GM19467 (cell line): Measurements from ENCODE around the gene ZC3H15.
"Not testable (repeated sequence)": the region's sequence is repeated elsewhere in the genome, so short reads cannot be mapped to it uniquely, and the experiment has no call there.

Experiments used
- ATAC-seq: cut with Tn5 transposase; IDR thresholded peaks from one replicate; pipeline ENCODE4 v1.9.1; 2021; ENCODE audit warnings: mild to moderate bottlenecking, moderate library complexity; ENCODE audit not compliant: unreplicated experiment

ZC3H15 gene

GRCh38 chr2:186493564-186494085 is 7.6 kb downstream of the ZC3H15 start:
- no peak for ATAC-seq

GRCh38 chr2:186496401-186496800 is 10.3 kb downstream of the ZC3H15 start:
- no peak for ATAC-seq

GRCh38 chr2:186497928-186498327 is 11.9 kb downstream of the ZC3H15 start:
- ATAC-seq, result no peak

GRCh38 chr2:186498834-186499233 is 12.8 kb downstream of the ZC3H15 start:
- ATAC-seq, result no peak

GRCh38 chr2:186503827-186504606 is 18.0 kb downstream of the ZC3H15 start:
- ATAC-seq, result peak; percentile 53

- ATAC-seq, result no peak
Measured at GRCh38 chr2:186508263-186508662, 22.2 kb downstream of the ZC3H15 start.

- ATAC-seq, result no peak
Measured at GRCh38 chr2:186515376-186515775, 29.3 kb downstream of the ZC3H15 start.

GRCh38 chr2:186516396-186516795 is 30.3 kb downstream of the ZC3H15 start:
- no peak for ATAC-seq

GRCh38 chr2:186517090-186517489 is 31.0 kb downstream of the ZC3H15 start:
- ATAC-seq, result no peak

GRCh38 chr2:186518291-186518690 is 32.2 kb downstream of the ZC3H15 start:
- ATAC-seq, result no peak

- ATAC-seq, result no peak
Measured at GRCh38 chr2:186518945-186519344, 32.9 kb downstream of the ZC3H15 start.

GRCh38 chr2:186521570-186522153 is 35.6 kb downstream of the ZC3H15 start:
- ATAC-seq, result not testable (repeated sequence)

GRCh38 chr2:186522450-186522849 is 36.4 kb downstream of the ZC3H15 start:
- ATAC-seq, result no peak

GRCh38 chr2:186523791-186524190 is 37.7 kb downstream of the ZC3H15 start:
- no peak for ATAC-seq

- no peak for ATAC-seq
Measured at GRCh38 chr2:186526281-186526680, 40.2 kb downstream of the ZC3H15 start.

GRCh38 chr2:186530314-186530713 is 44.3 kb downstream of the ZC3H15 start:
- ATAC-seq, result no peak

GRCh38 chr2:186531257-186531775 is 45.3 kb downstream of the ZC3H15 start:
- no peak for ATAC-seq

- ATAC-seq, result no peak
Measured at GRCh38 chr2:186532891-186533290, 46.8 kb downstream of the ZC3H15 start.

- no peak for ATAC-seq
Measured at GRCh38 chr2:186533717-186534116, 47.7 kb downstream of the ZC3H15 start.

GRCh38 chr2:186534406-186534805 is 48.3 kb downstream of the ZC3H15 start:
- ATAC-seq, result no peak

- ATAC-seq, result no peak
Measured at GRCh38 chr2:186535861-186536260, 49.8 kb downstream of the ZC3H15 start.

GRCh38 chr2:186537019-186537418 is 51.0 kb downstream of the ZC3H15 start:
- ATAC-seq, result no peak
